HFFc6 (cell line): ENCODE measurements around the gene TRAF7. TPM values are rescaled to one million over a fixed set of nuclear protein-coding genes. Genes with fewer than 3 reads are reported as not detected.

ENCODE experiments used
- DNase-seq: peaks from one replicate; pipeline ENCODE4 v3.0.0-alpha.2; 2018
- H3K27ac Mint-ChIP-seq: 2 replicates; pipeline ENCODE4 v1.8.0; 2020; ENCODE audit warnings: mild to moderate bottlenecking, mixed read lengths
- H3K27me3 Mint-ChIP-seq: 2 replicates; pipeline ENCODE4 v1.8.0; 2021; ENCODE audit warnings: mild to moderate bottlenecking, moderate library complexity, mixed read lengths; ENCODE audit not compliant: insufficient read depth
- H3K36me3 Mint-ChIP-seq: 2 replicates; pipeline ENCODE4 v1.8.0; 2021; ENCODE audit warnings: low read depth, mixed read lengths
- H3K4me1 Mint-ChIP-seq: 2 replicates; pipeline ENCODE4 v1.8.0; 2020; ENCODE audit warnings: low read depth, mixed read lengths
- H3K4me3 Mint-ChIP-seq: 2 replicates; pipeline ENCODE4 v1.8.0; 2020; ENCODE audit warnings: mild to moderate bottlenecking, moderate library complexity, mixed read lengths
- H3K9me3 Mint-ChIP-seq: 2 replicates; pipeline ENCODE4 v1.8.0; 2020; ENCODE audit warnings: mild to moderate bottlenecking, mixed read lengths
- CTCF ChIP-seq: fragments of 200-600 bp; sonication (generic); IDR thresholded peaks from 2 replicates; pipeline ENCODE4 v1.5.0; 2021; ENCODE audit warnings: antibody characterized with exemption, mild to moderate bottlenecking
- total RNA-seq, 6 experiments: library from RNA; stranded (reverse); fragmentation: NEBNext Ultra II Directional; extraction: Animal tissue kit (Norgen Biotek cat#: 25700); gene quantifications; 2 replicates in 1 of 6; 3 replicates in 5 of 6; pipeline ENCODE4 v1.2.3, GENCODE V29; 2021

TRAF7 gene
- total RNA-seq, 6 experiments from 2014 or later: 81.4 to 88.3 (median 85.3) TPM

GRCh38 chr16:2155977-2156848 is 631 bp downstream of the TRAF7 start:
- peaks cover 12% of the 10 kb centered on the region for H3K9me3 Mint-ChIP-seq
- peaks cover 31% of the 10 kb centered on the region for H3K36me3 Mint-ChIP-seq
- H3K4me1 Mint-ChIP-seq: peaks cover 27% of the 10 kb centered on the region
- peaks cover 35% of the 10 kb centered on the region for H3K27me3 Mint-ChIP-seq
- H3K27ac Mint-ChIP-seq: peak overlapping the region; percentile 66
- no peak for TF ChIP-seq CTCF
- DNase-seq: peak; percentile 65
- H3K4me3 Mint-ChIP-seq: peak overlapping the region; percentile 91

- Mint-ChIP-seq H3K9me3 (peaks cover 12% of the 10 kb centered on the region), H3K4me1 (peaks cover 20% of the 10 kb centered on the region), H3K4me3 (peak overlapping the region; percentile 91), H3K36me3 (peaks cover 28% of the 10 kb centered on the region), H3K27ac (peak overlapping the region; percentile 66), H3K27me3 (peaks cover 31% of the 10 kb centered on the region)
- no peak for DNase-seq
- no peak for TF ChIP-seq CTCF
Observed at GRCh38 chr16:2156849-2157224, 1.3 kb downstream of the TRAF7 start.

GRCh38 chr16:2157480-2158261 is 2.1 kb downstream of the TRAF7 start:
- Mint-ChIP-seq H3K27ac (peak overlapping the region; percentile 66), H3K27me3 (peaks cover 24% of the 10 kb centered on the region), H3K4me1 (peaks cover 17% of the 10 kb centered on the region), H3K36me3 (peaks cover 28% of the 10 kb centered on the region), H3K4me3 (peak overlapping the region; percentile 91; the same call in 1 of the 2 replicates), H3K9me3 (peaks cover 12% of the 10 kb centered on the region)
- no peak for TF ChIP-seq CTCF
- no peak for DNase-seq

- no peak overlapping the region for H3K27ac Mint-ChIP-seq
- DNase-seq: no peak
- H3K36me3 Mint-ChIP-seq: peaks cover 26% of the 10 kb centered on the region
- peaks cover 21% of the 10 kb centered on the region for H3K27me3 Mint-ChIP-seq
- TF ChIP-seq CTCF: no peak
- H3K4me3 Mint-ChIP-seq: no peak overlapping the region
- peaks cover 12% of the 10 kb centered on the region for H3K9me3 Mint-ChIP-seq
- H3K4me1 Mint-ChIP-seq: peaks cover 17% of the 10 kb centered on the region
Observed at GRCh38 chr16:2158262-2158638, 2.7 kb downstream of the TRAF7 start.

GRCh38 chr16:2159175-2159838 is 3.7 kb downstream of the TRAF7 start:
- Mint-ChIP-seq H3K4me3 (no peak overlapping the region), H3K27ac (peak overlapping the region; percentile 46; the same call in 1 of the 2 replicates), H3K27me3 (peaks cover 11% of the 10 kb centered on the region), H3K9me3 (peaks cover 12% of the 10 kb centered on the region), H3K36me3 (peaks cover 18% of the 10 kb centered on the region), H3K4me1 (peaks cover 17% of the 10 kb centered on the region)
- no peak for TF ChIP-seq CTCF
- DNase-seq: no peak
